ENCODE measurements around the gene PLEKHG4.

PLEKHG4 gene

GRCh38 chr16:67279296-67280089 is at the start of gene PLEKHG4:
Gene PLEKHG4 (plus strand): TSS chr16:67279532. CDS start chr16:67280045, 513 bp downstream.
- peak; percentile 68 to 76 for DNase-seq

- DNase-seq: no peak
Observed at GRCh38 chr16:67229906-67230808, 49.2 kb upstream of the PLEKHG4 start.

- DNase-seq: no peak
Observed at GRCh38 chr16:67230809-67231660, 48.3 kb upstream of the PLEKHG4 start.

GRCh38 chr16:67233596-67233995 is 45.7 kb upstream of the PLEKHG4 start:
- DNase-seq: no peak

- no peak for DNase-seq
Observed at GRCh38 chr16:67234180-67234597, 45.1 kb upstream of the PLEKHG4 start.

- DNase-seq: no peak
Observed at GRCh38 chr16:67235816-67236562, 43.3 kb upstream of the PLEKHG4 start.

- DNase-seq: no peak
Observed at GRCh38 chr16:67236563-67237395, 42.6 kb upstream of the PLEKHG4 start.

- DNase-seq: no peak
Observed at GRCh38 chr16:67237396-67238277, 41.7 kb upstream of the PLEKHG4 start.

GRCh38 chr16:67238278-67238575 is 41.1 kb upstream of the PLEKHG4 start:
- DNase-seq: no peak

- DNase-seq: no peak
Observed at GRCh38 chr16:67238806-67239470, 40.4 kb upstream of the PLEKHG4 start.

- DNase-seq: no peak
Observed at GRCh38 chr16:67240506-67240905, 38.8 kb upstream of the PLEKHG4 start.

- DNase-seq: no peak
Observed at GRCh38 chr16:67241008-67241900, 38.1 kb upstream of the PLEKHG4 start.

GRCh38 chr16:67242138-67242730 is 37.1 kb upstream of the PLEKHG4 start:
- no peak for DNase-seq

- DNase-seq: peak in 1 of 2 experiments; percentile 15
Observed at GRCh38 chr16:67243481-67243880, 35.9 kb upstream of the PLEKHG4 start.

GRCh38 chr16:67244387-67245185 is 34.7 kb upstream of the PLEKHG4 start:
- DNase-seq: peak; percentile 91 to 95

- no peak for DNase-seq
Observed at GRCh38 chr16:67245186-67245585, 34.1 kb upstream of the PLEKHG4 start.

GRCh38 chr16:67245674-67246080 is 33.7 kb upstream of the PLEKHG4 start:
- no peak for DNase-seq
